GM20431 (cell line): ENCODE results near the gene CDK14.

ENCODE experiments used
- in situ Hi-C: fragments of 300-500 bp; cut with MseI, MboI; formaldehyde crosslinking; loops from one replicate; pipeline ENCODE4 v1.15.0; 2020; ENCODE audit warnings: low sequenced_read_pairs; ENCODE audit not compliant: unreplicated experiment

CDK14 gene

DNA sequence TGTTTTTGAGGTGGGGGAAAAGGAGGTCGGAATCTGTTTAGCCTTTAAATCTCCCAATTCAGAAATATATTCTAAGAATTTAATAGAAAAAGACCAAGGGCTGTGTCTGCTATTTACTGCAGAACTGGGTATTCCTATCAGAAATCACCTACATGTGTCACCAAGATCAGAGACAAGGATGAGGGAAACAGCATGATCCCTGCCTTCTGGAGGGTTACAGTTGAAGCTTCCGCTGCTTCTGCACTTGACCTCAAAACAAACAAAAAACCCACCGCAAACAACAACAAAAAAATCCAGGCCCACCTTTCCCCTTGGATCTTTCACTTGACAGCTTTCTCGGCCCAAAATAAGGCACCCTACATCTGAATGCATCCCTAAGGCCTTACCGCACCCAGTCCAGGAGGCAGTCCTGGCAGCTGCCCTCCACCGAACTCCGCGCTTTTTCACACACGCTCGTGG, 750 bp upstream of the CDK14 start:
- in situ Hi-C loops = no loop called here

DNA sequence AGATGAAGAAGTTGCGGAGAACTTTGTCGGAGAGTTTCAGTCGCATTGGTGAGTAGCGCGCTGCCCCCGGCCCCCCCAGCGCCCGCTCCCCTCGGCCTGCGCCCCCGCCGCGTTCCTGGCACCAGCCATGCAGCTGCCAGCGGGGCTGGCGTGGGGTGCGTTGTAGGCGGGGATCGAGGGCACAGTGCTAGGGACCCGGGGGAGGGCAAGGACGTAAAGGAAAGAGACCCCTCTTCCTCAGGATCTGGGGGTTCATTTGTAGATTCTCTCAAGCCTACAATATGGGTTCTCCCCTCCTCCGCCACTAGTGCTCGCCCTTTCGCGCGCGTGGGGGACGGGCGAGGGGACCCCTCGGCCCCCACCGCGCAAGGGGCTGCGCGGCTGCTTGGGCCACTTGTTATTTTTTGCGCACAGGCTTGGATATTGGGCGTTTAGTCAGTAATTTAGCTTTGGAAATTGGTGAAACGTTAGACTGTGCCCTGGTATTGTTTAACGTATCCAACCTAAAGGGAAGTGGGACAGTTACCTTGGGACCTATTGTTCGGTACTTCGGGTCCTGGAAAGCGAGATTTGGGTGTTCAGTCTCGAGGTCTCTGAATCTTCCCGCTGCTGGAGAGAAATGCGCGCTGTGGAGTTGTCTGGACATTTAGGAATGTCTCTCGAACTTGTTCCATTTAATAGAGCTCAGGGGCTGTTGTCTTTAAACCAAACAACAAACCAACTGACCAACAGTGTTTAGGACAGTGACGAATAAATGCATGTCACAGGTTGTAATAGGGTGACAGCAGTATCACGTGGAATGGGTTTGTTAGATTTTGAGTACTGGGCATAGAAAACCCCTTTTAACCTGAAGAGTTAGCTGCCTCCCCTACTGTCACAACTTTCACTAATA, 796 bp downstream of the CDK14 start:
- in situ Hi-C loops = no loop called here

DNA sequence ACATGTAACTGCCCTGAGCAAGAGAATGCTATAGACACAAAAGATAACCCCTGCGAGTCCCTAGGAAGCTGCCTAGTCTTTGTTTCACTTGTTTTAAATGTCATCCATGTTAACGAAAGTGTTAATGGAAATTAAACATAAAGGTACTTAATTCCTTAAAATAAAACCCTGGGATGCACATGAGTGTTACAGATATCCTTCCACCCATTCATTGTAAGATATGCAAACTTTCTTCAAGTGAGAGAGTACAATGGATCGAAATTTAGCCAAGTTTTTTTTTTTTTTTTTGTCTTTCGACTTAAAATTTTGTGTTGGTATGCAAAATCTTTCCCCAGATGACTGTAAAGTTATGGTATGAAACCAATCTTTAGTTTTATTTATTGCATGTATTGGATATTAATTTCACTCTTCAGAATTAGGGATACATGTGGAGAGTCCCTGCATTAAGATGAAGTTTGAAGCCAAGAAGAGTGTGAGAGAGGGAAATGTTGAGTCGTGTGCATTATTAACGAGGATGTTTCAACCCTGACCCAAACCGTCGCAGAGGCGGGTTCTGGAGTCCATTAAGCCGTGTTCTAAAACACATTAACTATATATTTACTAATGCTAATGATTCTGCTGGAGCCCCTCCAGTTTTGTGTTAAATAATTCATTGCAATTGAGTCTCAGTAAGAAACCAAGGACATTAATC, 1.6 kb downstream of the CDK14 start:
- in situ Hi-C loops = no loop called here

DNA sequence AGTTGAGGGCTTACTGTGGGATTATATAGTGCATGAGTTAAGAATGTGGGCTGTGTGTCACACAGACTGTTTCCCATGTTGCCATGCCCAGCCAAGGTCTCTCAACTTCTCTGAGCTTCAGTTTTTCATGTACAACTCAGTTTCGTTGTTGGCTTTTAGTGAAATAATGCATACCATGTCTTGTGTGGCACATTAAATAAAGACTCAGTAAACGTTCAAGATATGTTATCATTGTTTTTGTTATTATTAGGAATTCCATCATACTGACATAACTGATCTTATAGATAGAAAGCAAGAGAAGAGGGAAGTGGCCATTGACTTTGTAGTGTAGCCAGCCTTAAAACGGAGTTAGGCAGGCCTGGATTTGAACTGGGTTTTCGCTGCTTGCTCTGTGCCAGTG, 2.9 kb downstream of the CDK14 start:
- in situ Hi-C loops = no loop called here

GRCh38 chr7:90599892-90600555, 3.9 kb downstream of the CDK14 start:
- in situ Hi-C loops = no loop called here

DNA sequence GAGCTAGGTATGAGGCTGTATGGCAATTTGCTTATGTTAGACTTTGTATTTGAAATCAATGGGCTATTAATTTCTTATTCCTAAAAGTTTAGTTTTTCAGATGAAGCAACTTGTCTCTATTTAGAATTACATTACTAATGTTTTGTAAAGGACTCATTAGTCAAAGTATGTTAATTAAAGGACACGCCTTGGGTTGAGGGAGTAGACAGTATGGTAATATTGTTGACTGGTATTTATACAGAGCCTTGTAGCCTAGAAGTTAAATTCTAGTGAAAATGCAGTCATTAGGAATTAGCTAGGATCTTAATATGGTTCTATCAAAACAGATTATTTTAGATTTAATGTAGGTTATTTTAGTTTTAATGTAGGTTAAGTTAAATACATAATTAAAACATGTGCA, 6.2 kb downstream of the CDK14 start:
- in situ Hi-C loops = no loop called here

DNA sequence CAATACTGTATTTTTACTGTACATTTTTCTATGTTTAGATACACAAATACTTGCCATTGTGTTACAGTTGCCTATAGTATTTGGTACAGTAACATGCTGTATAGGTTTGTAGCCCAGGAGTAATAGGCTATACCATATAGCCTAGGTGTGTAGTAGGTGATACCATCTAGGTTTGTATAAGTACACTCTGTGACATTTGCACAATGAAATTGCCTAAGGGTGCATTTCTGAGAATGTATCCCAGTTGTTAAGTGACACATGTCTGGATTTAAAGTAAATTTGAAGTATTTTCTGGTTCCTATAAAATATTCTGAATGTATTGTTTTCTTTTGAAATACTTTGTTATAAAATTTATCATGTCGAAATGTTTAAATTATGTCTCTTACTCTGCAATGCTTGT, 7.2 kb downstream of the CDK14 start:
- in situ Hi-C loops = no loop called here

DNA sequence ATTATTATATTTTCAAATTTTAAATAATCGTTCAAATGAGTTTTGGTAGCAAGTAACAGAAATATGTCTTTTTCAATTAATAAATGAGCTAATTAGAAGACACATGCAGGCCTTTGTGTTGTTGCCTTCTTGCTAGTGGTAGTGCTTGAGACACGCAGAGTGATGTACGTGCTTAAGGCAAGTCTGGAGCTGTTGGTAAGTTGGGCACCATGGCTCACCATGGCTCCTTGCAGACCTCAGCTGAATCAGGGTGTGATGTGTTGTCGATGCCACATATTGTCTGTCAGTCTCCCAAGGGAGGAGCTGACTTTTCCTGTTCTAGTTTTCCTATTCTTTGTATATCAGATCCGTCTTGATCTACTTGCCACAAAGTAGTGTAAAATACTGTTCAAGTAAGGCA, 8.3 kb downstream of the CDK14 start:
- in situ Hi-C loops = no loop called here

DNA sequence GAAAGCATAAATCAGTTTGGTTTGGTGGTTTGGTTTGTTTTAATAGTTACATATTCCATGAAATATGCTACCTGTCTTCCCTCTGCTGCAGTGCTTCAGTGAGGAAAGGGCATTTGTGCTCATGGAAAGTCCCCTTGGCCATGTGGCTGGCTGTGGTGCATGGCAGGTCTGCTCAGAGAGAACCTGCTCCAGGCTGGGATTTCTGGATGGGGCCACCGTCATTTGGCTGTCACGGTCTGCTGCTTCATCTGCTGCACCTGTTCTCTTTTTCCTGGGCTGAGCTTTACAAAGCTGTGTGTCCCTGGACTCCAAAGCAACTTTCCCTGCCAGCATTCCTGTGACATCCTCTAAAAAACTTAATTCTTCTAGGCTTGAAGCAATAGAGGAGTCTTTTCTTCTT, 8.9 kb downstream of the CDK14 start:
- in situ Hi-C loops = no loop called here

- in situ Hi-C loops = no loop called here
These were observed 11.1 kb downstream of the CDK14 start for GRCh38 chr7:90607196-90607595.

GRCh38 chr7:90610105-90610504, 14.0 kb downstream of the CDK14 start:
- in situ Hi-C loops = no loop called here

- in situ Hi-C loops = no loop called here
These were observed 15.0 kb downstream of the CDK14 start for GRCh38 chr7:90611115-90611514.

GRCh38 chr7:90613088-90613498, 17.0 kb downstream of the CDK14 start:
- in situ Hi-C loops = no loop called here

- in situ Hi-C loops = no loop called here
These were observed 21.3 kb downstream of the CDK14 start for GRCh38 chr7:90617442-90617841.

- in situ Hi-C loops = no loop called here
These were observed 22.8 kb downstream of the CDK14 start for GRCh38 chr7:90618876-90619275.

GRCh38 chr7:90621125-90621746, 25.1 kb downstream of the CDK14 start:
- in situ Hi-C loops = no loop called here

- in situ Hi-C loops = no loop called here
These were observed 25.6 kb downstream of the CDK14 start for GRCh38 chr7:90621747-90622140.

DNA sequence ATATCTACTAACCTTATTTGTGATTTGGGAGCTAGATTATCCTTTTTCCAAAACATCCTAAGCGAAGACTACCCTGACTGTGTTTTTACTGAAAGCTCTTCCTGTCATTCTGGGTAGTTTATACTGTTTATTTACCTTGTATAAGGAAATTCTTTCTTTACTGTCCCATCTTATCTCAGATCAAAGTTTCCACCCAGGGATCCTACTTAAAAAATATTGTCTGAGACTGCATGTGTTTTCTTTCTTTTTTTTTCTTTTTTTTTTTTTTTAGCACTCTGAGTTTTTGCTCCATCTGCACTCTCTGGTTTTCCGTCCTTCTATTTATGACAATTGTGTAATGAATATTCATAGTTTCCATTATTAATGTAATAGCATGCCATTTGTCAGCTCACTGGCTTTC, 26.5 kb downstream of the CDK14 start:
- in situ Hi-C loops = no loop called here

GRCh38 chr7:90624225-90624911, 28.2 kb downstream of the CDK14 start:
- in situ Hi-C loops = no loop called here

GRCh38 chr7:90625051-90625450, 28.9 kb downstream of the CDK14 start:
- in situ Hi-C loops = no loop called here
